Stimulated activated CD8-positive, alpha-beta memory T cell treated with anti-CD3 and anti-CD28 coated beads, Interleukin-4, amount 100 ng/mL, for 1 hour (primary cell): Measurements from ENCODE around the gene TECPR1.

Source experiments
- DNase-seq, 2 donors: peaks; one replicate each; pipeline ENCODE4 v3.0.0-alpha.2; 2020; ENCODE audit warnings: low read depth in 2 of 2, low spot score in 1 of 2

Gene TECPR1

DNA sequence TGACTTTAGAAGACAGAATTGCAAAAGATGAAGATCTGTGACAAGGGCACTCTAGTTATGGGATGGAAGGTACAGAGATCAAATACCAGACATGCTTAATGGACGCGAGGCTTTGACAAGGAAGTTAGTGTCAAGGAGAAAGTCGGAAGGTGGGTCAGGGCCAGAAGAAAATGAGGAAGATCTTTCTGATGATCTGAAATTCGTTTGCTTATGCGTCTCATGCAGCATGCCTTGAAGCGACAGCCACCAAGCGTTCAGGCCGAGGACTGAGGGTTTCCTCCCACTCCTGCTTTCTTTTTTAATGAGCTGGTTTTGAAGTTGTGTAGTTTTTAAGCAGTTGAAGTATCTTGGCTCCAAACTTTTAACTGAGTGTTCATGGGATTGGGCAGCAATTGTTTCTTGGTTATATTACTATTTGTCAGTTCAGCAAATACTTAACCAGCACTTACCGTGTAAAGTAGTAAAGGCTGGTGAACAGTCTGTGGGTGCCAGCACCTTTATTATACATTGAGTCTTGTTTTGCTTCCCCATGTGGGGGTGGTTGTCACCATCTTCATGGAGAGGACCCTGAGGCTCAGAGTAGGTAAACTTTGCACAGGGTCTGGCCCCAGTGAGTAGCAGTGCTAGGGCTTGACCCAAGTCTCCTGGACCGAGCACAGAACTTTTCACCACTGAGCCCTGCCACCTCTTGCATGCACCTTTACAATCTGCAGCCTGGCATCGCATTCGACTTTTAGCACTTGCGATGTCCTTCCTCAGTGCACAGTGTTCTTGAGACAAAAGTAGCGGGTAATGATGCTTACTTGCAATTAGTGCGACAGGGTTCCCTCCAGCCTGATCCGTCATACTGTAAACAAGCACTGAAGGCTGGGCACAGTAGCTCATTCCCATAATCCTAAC is 55.1 kb downstream of the TECPR1 start:
- no peak for DNase-seq

GRCh38 chr7:98194672-98195457 is 57.2 kb downstream of the TECPR1 start:
- DNase-seq, result no peak

DNA sequence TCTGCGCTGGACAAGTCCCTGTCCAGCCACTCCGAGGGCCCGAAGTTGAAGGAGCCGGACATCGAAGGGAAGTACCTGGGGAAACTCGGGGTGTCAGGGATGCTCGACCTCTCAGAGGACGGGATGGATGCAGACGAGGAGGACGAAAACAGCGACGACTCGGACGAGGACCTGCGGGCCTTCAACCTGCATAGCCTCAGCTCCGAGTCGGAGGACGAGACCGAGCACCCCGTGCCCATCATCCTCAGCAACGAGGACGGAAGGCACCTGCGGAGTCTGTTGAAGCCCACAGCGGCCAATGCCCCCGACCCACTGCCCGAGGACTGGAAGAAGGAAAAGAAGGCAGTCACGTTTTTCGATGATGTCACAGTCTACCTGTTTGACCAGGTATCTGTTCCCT is 57.8 kb downstream of the TECPR1 start:
- no peak for DNase-seq

GRCh38 chr7:98193474-98194180 is 58.4 kb downstream of the TECPR1 start:
- no peak for DNase-seq

DNA sequence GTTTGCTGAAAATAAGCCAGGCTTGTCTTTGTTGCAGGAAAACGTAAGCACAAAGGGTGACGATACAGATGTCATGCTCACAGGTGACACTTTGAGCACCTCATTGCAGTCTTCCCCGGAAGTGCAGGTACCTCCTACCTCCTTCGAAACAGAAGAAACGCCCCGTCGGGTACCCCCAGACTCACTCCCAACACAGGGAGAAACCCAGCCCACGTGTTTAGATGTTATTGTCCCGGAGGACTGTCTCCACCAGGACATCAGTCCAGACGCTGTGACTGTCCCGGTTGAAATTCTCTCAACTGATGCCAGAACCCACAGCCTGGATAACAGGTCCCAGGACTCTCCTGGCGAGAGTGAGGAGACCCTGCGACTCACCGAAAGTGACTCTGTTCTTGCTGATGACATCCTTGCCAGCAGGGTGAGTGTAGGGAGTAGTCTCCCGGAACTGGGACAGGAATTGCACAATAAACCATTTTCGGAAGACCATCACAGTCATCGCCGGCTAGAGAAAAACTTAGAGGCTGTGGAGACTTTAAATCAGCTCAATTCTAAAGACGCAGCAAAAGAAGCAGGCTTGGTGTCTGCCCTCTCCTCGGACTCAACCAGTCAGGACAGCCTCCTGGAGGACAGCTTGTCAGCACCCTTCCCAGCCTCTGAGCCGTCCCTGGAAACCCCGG is 59.1 kb downstream of the TECPR1 start:
- DNase-seq, result no peak

GRCh38 chr7:98191668-98192431 is 60.2 kb downstream of the TECPR1 start:
- no peak for DNase-seq

DNA sequence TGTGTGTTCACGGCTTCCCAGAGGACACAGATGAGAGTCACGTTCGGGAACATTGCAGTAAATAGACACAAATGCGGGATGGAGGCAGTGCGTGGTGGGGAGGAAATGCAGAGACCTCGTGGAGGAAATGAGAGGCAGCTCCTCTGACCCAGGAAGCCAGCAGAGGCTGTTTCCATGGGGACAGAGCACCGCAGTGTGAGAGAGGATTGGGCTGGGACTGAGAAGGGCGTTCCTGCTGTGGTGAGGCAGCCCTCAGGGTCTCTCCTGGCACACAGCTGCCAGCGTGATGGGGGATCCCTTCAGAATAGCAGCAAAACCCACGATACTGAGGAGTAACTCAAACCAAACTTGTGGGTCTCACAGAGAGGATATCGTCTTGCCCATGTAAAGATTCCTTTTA is 62.5 kb downstream of the TECPR1 start:
- DNase-seq, result no peak

DNA sequence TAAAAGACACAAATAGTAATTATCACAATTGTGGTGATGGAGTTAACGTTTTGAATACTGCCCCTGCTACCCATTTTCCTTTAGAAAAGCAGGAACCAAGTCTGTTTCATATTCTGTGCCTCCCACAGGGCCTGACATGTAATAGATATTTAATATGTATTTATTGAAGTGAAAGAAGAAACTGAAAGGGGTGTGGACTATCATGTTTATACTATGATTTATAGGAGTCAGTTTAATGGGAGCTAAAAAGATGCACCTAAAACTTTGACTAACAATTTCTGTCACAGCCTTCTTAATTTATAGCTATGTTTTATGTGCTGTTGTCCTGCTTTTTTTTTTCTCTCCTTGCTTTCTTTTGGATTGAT is 64.9 kb downstream of the TECPR1 start:
- no peak for DNase-seq

- DNase-seq, result no peak
Measured at GRCh38 chr7:98186452-98187137, 65.4 kb downstream of the TECPR1 start.

- DNase-seq, result no peak
Measured at GRCh38 chr7:98185101-98185500, 66.9 kb downstream of the TECPR1 start.

GRCh38 chr7:98180751-98181150 is 71.3 kb downstream of the TECPR1 start:
- no peak for DNase-seq

- DNase-seq, result no peak
Measured at GRCh38 chr7:98178762-98179490, 73.1 kb downstream of the TECPR1 start.

DNA sequence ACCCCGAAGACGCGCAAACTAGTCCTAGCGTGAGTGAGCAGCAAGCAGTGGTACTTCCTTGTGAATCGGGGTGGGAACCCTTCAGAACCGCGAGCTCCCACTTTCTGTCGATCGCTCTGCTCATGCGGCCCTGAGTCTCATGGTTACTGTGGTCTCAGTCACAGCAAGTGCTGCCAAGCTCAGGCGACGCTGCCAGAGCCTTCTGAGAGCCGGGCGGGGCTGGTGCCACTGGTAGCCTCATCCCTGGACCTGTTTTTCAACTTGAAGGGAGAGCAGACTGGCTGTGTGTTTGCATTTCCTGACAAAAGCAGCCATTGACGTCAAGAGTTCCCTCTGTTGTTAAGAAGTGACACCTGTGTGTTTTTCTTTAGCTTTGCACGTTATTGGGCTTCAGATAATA is 73.7 kb downstream of the TECPR1 start:
- DNase-seq, result no peak

DNA sequence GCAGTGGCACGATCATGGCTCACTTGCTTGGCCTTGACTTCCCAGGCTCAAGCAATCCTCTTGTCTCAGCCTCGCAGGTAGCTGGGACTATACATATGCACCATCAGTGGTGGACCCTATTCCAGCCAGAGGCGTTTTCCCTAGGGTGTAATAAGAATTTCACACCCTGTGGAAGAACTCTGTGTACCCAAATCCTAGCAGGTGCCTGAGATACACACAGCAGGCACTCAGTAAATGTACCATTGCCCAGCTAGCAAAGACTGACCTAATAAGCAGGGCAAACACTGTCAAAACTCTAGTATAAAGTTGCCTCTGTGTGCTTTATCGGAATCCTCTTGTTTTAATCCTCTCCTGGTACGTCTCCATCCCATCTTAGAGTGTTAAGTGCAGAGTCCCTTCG is 74.5 kb downstream of the TECPR1 start:
- DNase-seq, result no peak

DNA sequence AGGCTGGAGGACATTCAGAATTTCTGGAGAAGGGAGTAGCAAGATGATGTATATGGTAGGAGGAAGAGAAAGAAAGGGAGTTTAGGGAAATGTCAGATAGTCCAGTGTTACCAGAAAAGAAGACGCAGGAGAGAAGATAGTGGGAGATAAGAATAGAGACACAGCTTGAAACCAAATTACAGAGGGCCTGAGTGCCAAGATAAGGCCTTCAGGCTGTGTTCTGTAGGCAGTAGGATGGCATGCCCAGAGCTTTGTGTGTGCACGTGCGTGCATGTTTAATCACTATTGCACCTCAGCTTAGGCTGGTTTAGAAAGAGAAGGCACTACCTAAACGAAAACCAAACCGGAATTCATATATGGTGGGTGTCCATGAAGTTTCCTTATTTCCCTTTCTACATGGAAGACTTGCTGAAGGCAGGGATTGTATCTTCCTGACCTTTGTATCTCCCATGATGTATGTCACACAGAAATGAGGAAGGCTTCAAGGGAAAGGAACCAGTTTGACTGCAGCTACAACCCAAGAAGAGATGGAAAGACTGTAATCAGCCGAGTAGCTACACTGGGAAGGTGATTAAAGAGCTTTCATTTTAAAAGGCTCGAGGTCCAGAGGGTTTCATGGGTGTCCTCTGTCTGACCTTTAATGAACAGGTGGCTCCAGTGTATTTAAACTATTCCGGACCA is 76.6 kb downstream of the TECPR1 start:
- no peak for DNase-seq

DNA sequence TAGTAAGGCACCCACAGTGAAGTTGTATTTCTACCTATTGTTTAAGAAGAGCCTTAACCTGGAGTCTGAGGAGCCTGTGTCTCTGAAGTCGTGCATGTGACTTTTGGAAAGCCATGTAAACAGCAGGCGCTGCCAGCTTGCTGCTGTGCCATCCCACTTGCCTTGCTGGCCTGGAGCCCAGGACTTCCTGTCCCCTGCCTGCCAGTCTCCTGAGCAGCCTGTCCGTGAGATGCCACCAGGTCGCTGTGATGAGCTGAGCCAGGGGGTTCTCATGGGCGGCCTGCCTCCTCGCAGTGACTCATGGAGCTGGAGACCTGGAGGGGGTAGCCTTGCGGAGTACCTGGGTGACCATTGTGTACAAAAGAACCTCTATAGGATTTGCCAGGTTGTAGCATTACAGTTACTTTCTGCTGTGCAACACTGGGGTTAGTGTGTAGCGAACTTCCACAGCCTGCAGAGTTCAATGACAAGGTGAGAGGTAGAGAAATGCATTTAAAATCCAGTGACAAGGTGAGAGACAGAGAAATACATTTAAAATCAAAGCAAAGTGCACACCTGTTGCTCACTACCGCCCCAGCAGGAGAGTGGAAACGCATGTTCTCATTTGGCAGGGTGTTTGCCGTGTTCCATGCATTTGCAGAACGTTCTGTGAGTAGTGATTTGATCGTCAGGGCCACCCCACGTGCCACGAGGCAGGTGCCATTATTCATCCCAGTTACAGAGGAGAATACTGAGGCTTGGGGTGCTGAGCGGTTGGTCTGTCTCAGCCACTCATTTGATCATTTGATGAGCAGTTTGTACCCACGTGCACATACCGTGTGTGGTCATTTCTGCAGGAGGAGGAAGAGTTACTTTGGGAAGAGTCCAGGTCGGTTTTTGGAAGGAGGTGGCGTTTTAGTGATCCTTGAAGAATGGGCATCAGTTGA is 77.4 kb downstream of the TECPR1 start:
- no peak for DNase-seq

DNA sequence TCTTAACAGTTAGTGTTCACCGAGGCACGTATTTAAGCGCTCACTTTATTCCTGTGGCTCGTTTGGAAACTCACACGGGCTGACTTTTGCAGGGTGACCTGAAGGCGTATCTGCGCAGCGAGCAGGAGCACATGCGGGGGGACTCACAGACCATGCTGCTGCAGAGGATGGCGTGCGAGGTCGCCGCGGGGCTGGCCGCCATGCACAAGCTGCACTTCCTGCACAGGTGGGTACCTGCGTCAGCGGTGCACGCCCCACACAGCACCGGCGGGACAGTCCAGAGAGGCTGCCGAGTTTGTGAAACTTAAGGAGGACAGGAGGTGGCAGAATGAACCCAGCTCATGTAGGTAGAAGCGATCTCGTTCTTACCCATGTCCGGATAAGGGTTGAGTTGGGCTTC is 80.6 kb downstream of the TECPR1 start:
- DNase-seq, result no peak

DNA sequence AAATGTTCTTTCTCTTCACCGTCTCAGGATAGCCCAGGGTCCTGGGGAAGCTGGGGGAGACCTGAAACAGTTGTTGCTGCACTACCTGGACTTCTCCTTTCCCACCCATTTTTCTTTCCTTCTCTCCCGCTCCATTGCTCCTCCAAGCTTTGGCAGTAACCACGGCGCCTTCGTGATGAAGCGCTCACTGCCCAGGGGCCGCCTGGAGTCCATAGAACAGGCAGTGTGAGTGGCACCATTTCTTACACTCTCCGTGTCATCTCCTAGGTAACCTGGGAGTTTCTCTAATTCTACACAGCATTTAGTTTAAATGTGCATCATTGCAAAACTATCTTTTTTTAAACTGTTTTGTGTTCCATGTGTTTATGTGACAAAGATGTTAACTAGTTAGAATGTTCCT is 81.1 kb downstream of the TECPR1 start:
- no peak for DNase-seq
